Transverse colon (tissue), 4 donors: Measurements from ENCODE around the gene KLHDC3. TPM values are rescaled to one million over a fixed set of nuclear protein-coding genes. Genes with fewer than 3 reads are reported as not detected.

Source experiments
- DNase-seq: peaks from one replicate; pipeline ENCODE4 v3.0.0-alpha.2; 2019
- H3K27ac ChIP-seq, 4 donors: fragments of 200-600 bp; sonication (generic); 2 replicates each; pipeline ENCODE4 v1.5.1; 2016 to 2018; ENCODE audit warnings: inconsistent platforms in 4 of 4
- H3K27me3 ChIP-seq: fragments of 200-600 bp; sonication (generic); 2 replicates; pipeline ENCODE4 v1.5.1; 2017; ENCODE audit warnings: inconsistent platforms
- H3K36me3 ChIP-seq, 4 donors: fragments of 200-600 bp; sonication (generic); 2 replicates each; pipeline ENCODE4 v1.5.1; 2017 to 2019; ENCODE audit warnings: inconsistent platforms in 4 of 4
- H3K4me1 ChIP-seq, 4 donors: fragments of 200-600 bp; sonication (generic); 2 replicates each; pipeline ENCODE4 v1.5.1; 2017 to 2020; ENCODE audit warnings: inconsistent platforms in 4 of 4
- H3K4me3 ChIP-seq, 4 donors: fragments of 200-600 bp; sonication (generic); 1 replicate in 1 of 4; 2 replicates in 3 of 4; pipeline versions ENCODE4 v1.5.1 to v1.6.1; 2017 to 2019; ENCODE audit warnings: inconsistent platforms in 4 of 4
- H3K9me3 ChIP-seq, 2 donors: fragments of 200-600 bp; sonication (generic); 2 replicates each; pipeline ENCODE4 v1.5.1; 2017 to 2019; ENCODE audit warnings: inconsistent platforms in 2 of 2
- CTCF ChIP-seq, 5 experiments: fragments of 200-600 bp in 3 of 5; fragments of 450-650 bp in 2 of 5; sonication (generic) in 3 of 5; IDR thresholded peaks; 1 replicate in 2 of 5; 2 replicates in 3 of 5; pipeline ENCODE4 v1.5.1; 2016 to 2017; ENCODE audit warnings: antibody characterized with exemption in 5 of 5, inconsistent platforms in 3 of 5, mild to moderate bottlenecking in 2 of 5, moderate library complexity in 1 of 5
- EP300 ChIP-seq: sonication (generic); formaldehyde crosslinking; IDR thresholded peaks from one replicate; pipeline ENCODE4 v1.6.1; 2017; ENCODE audit warnings: antibody characterized with exemption, low read depth
- POLR2A ChIP-seq: fragments of 450-650 bp; IDR thresholded peaks from one replicate; pipeline ENCODE4 v1.6.1; 2016; ENCODE audit warnings: antibody characterized with exemption, mild to moderate bottlenecking, moderate library complexity
- POLR2AphosphoS5 ChIP-seq, 3 donors: sonication (generic); formaldehyde crosslinking; IDR thresholded peaks; one replicate each; pipeline ENCODE4 v1.6.1; 2016; ENCODE audit warnings: antibody characterized with exemption in 3 of 3
- WGBS, 2 donors: methylation state at CpG; one replicate each; pipeline ENCODE4 v1.1.5; 2018; ENCODE audit warnings: low coverage in 1 of 2; 5-methylcytosine and 5-hydroxymethylcytosine counted together
- in situ Hi-C, 4 donors: fragments of 200-750 bp; cut with MboI; loops; one replicate each; pipeline versions ENCODE4 v1.15.0 to v1.15.1; 2017; ENCODE audit warnings: low sequenced_read_pairs in 3 of 4, low pct_ligation_motif_present in 1 of 4, low pct_unique_long_range_greater_than_20kb in 1 of 4
- intact Hi-C: fragments of 100-400 bp; cut with DNase I; formaldehyde crosslinking; loops from one replicate; pipeline ENCODE4 v1.15.1; 2023; ENCODE audit warnings: low total_unique reads
- total RNA-seq, 4 donors: library from RNA; depleted of rRNA; stranded (reverse); fragments of >200 nt; gene quantifications; one replicate each; pipeline ENCODE4 v1.1.0, GENCODE V29; 2016

KLHDC3 gene
- total RNA-seq, 4 donors from 2014 or later: 54.6 to 67.3 (median 63.2) TPM

DNA sequence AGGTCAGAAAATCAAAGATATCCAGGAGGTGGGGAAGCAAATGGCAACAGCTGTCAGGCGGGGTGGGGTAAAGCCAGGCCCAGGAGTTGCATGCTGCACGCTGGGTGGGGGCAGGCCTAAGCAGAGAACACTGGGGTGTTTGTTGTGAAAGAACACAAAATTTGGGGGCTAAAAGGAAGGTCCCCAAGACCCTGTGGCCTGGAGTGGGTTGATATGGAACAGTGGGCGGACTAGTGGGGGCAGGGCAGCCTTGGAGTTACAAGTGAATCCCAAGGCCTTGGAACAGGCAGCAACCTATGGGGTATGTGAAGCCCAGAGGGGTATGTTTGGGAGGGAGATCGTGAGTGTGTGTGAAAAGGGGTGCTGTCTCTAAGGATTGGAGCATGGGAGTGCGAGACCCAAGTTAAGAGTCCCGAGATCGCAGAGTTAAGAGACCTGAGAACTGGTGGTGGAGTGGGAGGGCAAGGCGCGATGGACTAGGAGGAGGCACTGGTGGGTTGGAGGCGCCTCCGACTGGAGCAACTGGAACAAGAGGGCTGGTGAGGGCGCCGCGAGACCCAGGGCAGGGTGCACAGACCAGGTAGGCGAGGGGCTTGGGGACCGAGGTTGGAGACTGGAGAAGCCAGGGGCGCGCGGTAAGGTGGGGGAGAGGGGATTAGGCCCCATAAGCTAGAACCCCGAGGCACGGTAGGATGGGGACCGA is 38.9 kb downstream of the KLHDC3 start:
- Histone ChIP-seq H3K9me3 (no peaks in the 10 kb centered on the region), H3K4me1 (peaks cover 4 to 22% (median 12%) of the 10 kb centered on the region in 4 donors), H3K27me3 (no peaks in the 10 kb centered on the region), H3K36me3 (peaks cover 0 to 4% (median 2%) of the 10 kb centered on the region in 4 donors), H3K4me3 (peak overlapping the region; percentile 62 to 98 (median 86)), H3K27ac (peak overlapping the region; percentile 90 to 97 (median 95))
- intact Hi-C loops (no loop called here), in situ Hi-C loops (no loop called here)
- 15 to 33% methylated on average over 9 to 22 of the region's 22 CpGs for WGBS, 2 donors
- TF ChIP-seq CTCF (IDR thresholded peaks at IDR 0.05): no peak
- TF ChIP-seq EP300: no peak
- no peak for TF ChIP-seq POLR2A
- TF ChIP-seq POLR2AphosphoS5 (IDR thresholded peaks at IDR 0.05): no peak
- DNase-seq: peak; percentile 21

DNA sequence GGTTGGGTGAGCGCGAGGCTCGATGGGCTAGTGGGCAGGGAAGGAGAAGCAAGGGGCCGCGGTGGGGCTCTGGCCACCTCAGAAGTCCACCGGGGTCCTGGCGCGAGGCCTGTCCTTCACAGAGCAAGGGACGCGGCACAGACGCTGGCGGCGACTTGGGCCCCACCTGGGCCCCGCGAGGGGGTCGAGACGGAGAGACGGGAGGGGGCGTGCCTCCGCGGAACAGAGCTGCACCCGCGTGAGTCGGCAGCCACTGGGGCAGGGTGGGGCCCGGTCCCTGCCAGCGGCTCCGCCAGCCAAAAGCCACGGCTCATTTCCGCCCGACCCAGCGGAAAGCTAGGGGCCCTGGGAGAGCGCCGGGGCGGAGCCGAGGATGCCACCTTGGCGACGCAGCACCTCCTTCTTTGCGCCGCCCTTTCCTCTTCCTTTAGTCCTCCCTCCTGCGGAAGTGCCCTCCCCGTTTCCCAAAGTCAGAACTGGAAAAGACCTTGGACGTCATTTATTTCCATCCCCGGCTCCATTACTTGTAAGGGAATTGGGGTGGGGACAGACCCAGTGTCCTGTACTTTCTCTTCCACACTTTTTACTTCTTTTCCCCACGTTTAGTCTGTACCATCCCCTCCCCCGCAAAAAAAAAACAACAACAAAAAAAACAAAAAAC is 39.6 kb downstream of the KLHDC3 start, which contains the start of gene CUL7:
Gene CUL7, minus strand, starts transcription at position 307 of the 661 bp plus-strand sequence. CDS start 1,063 bp downstream, outside the sequence.
- peaks cover 0 to 4% (median 0%) of the 10 kb centered on the region in 4 donors for H3K36me3 ChIP-seq
- no peaks in the 10 kb centered on the region for H3K9me3 ChIP-seq
- peaks cover 8 to 28% (median 19%) of the 10 kb centered on the region in 4 donors for H3K4me1 ChIP-seq
- no peaks in the 10 kb centered on the region for H3K27me3 ChIP-seq
- peak within 1 kb of the TSS; percentile 90 to 97 (median 95) for H3K27ac ChIP-seq
- TF ChIP-seq CTCF (IDR thresholded peaks at IDR 0.05) (no peak), POLR2A (peak; percentile 90), POLR2AphosphoS5 (IDR thresholded peaks at IDR 0.05) (peak; percentile 68 to 94 (median 88))
- WGBS, 2 donors: 2 to 7% methylated on average over 2 to 45 of the region's 45 CpGs
- peak within 1 kb of the TSS; percentile 62 to 98 (median 86) for H3K4me3 ChIP-seq
- peak; percentile 95 for DNase-seq
- in situ Hi-C loops (no loop called here), intact Hi-C loops (no loop called here)

DNA sequence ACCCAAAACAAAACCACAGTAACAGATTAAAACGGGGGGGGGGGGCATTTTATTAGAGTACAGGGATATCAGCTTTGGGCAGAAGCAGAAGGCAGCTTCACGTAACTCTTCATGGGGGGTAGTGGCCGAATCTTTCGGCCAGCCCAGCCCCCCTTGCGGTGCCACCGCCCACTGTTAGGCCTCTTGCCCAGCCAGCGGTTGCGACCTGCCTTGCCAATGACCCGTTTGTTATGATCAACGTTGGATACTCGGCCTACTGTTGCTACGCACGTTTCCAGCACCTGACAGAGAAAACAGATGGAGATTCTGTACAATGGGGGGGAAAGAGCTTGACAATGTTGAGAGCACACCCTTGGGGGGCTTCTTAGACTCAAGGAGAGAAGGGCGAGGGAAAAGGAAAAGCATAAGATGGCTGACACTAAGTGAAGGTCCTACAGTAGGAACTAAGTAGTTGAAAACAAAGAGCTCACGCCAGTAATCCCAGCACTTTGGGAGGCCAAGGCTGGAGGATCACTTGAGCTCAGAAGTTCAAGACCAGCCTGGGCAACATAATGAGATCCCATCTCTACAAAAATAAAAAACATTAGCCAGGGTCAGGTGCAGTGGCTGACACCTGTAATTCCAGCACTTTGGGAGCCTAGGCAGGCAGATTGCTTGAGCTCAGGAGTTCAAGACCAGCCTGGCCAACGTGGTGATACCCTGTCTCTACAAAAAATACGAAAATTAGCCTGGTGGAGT is 40.3 kb downstream of the KLHDC3 start:
- intact Hi-C loops: no loop called here
- Histone ChIP-seq H3K27ac (peak overlapping the region; percentile 90 to 97 (median 95)), H3K4me1 (peaks cover 8 to 30% (median 20%) of the 10 kb centered on the region in 4 donors), H3K4me3 (peak overlapping the region in 3 of 4 donors; percentile 62 to 98 (median 81)), H3K9me3 (no peaks in the 10 kb centered on the region), H3K36me3 (peaks cover 0 to 4% (median 0%) of the 10 kb centered on the region in 4 donors), H3K27me3 (no peaks in the 10 kb centered on the region)
- TF ChIP-seq CTCF (IDR thresholded peaks at IDR 0.05) (no peak), POLR2AphosphoS5 (IDR thresholded peaks at IDR 0.05) (no peak), POLR2A (no peak), EP300 (no peak)
- DNase-seq: no peak
- in situ Hi-C loops: no loop called here
- WGBS, 2 donors: 74 to 83% methylated on average over 7 to 17 of the region's 17 CpGs

GRCh38 chr6:43055966-43056365 is 41.9 kb downstream of the KLHDC3 start:
- WGBS, 2 donors: 82 to 91% methylated on average over 2 to 8 of the region's 8 CpGs
- H3K36me3 ChIP-seq: peaks cover 0 to 4% (median 0%) of the 10 kb centered on the region in 4 donors
- in situ Hi-C loops (no loop called here), intact Hi-C loops (no loop called here)
- no peak for DNase-seq
- TF ChIP-seq EP300: no peak
- TF ChIP-seq POLR2AphosphoS5 (IDR thresholded peaks at IDR 0.05): no peak
- no peak for TF ChIP-seq POLR2A
- no peak for TF ChIP-seq CTCF (IDR thresholded peaks at IDR 0.05)
- peaks cover 17 to 38% (median 31%) of the 10 kb centered on the region in 4 donors for H3K4me1 ChIP-seq
- H3K4me3 ChIP-seq: no peak overlapping the region
- no peaks in the 10 kb centered on the region for H3K27me3 ChIP-seq
- no peak overlapping the region for H3K27ac ChIP-seq
- no peaks in the 10 kb centered on the region for H3K9me3 ChIP-seq
